Measurements from ENCODE around the gene HOXC12.

Gene HOXC12

DNA sequence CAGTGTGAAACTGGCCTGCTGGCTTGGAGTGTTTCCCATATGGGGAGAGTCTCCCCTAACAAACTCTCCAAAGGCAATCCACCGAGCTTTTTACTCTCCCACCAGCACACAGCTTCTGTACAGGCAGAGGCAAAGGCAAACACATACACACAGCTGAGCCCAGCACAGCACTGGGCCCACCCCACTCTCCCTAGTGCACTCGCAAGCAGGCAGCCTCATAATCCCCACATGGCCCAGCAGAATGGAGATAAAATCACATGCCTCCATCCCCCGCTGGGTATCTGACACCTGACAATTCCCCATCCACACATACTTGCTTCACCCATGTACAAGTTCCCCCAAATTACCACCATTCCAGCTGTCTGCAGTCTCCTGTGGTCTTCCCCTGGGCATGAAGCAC lies 3.4 kb downstream of the HOXC12 start (continued):
- TF ChIP-seq ZNF701 (tag by site-specific recombination; IDR thresholded peaks at IDR 0.05) (no peak), ZNF146 (tag by site-specific recombination; IDR thresholded peaks at IDR 0.05) (no peak), ZNF23 (tag by site-specific recombination; IDR thresholded peaks at IDR 0.05; ENCODE audit: borderline replicate concordance) (no peak), ZNF664 (tag by site-specific recombination; IDR thresholded peaks at IDR 0.05) (no peak), ZNF658 (tag by site-specific recombination; IDR thresholded peaks at IDR 0.05) (no peak), ZIC2 (tag by site-specific recombination; IDR thresholded peaks at IDR 0.05) (peak; percentile 37; the same call in 1 of the 2 replicates), SP2 (tag by site-specific recombination; IDR thresholded peaks at IDR 0.05) (no peak), ZNF549 (tag by site-specific recombination; IDR thresholded peaks at IDR 0.05) (no peak), ZNF335 (tag by site-specific recombination; conservative IDR thresholded peaks at IDR 0.05) (peak; percentile 48), ZNF121 (tag by site-specific recombination; IDR thresholded peaks at IDR 0.05) (no peak), ZNF394 (tag by site-specific recombination; IDR thresholded peaks at IDR 0.05; ENCODE audit: borderline replicate concordance) (no peak), ZNF426 (tag by site-specific recombination; IDR thresholded peaks at IDR 0.05) (no peak), ZSCAN16 (tag by site-specific recombination; IDR thresholded peaks at IDR 0.05) (no peak), ZSCAN30 (tag by site-specific recombination; IDR thresholded peaks at IDR 0.05) (no peak), ZNF10 (tag by site-specific recombination; IDR thresholded peaks at IDR 0.05) (no peak)
- TF ChIP-seq, protein P1, sequence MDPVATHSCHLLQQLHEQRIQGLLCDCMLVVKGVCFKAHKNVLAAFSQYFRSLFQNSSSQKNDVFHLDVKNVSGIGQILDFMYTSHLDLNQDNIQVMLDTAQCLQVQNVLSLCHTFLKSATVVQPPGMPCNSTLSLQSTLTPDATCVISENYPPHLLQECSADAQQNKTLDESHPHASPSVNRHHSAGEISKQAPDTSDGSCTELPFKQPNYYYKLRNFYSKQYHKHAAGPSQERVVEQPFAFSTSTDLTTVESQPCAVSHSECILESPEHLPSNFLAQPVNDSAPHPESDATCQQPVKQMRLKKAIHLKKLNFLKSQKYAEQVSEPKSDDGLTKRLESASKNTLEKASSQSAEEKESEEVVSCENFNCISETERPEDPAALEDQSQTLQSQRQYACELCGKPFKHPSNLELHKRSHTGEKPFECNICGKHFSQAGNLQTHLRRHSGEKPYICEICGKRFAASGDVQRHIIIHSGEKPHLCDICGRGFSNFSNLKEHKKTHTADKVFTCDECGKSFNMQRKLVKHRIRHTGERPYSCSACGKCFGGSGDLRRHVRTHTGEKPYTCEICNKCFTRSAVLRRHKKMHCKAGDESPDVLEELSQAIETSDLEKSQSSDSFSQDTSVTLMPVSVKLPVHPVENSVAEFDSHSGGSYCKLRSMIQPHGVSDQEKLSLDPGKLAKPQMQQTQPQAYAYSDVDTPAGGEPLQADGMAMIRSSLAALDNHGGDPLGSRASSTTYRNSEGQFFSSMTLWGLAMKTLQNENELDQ (tag by site-specific recombination; IDR thresholded peaks at IDR 0.05; ENCODE audit: low read depth), result no peak

GRCh38 chr12:53959314-53959713 lies 4.6 kb downstream of the HOXC12 start:
- no peak overlapping the region for H3K4me3 ChIP-seq (ENCODE audit: low read depth, low read length)
- POLR2A ChIA-PET, result no interaction called here
- no peak overlapping the region for H3K27ac ChIP-seq (ENCODE audit: extremely low read depth, low read depth, low read length)
- H3K36me3 ChIP-seq (ENCODE audit: control insufficient read depth in 2 of 2, insufficient read depth in 1 of 2, low read length in 2 of 2), result peaks cover 0 to 8% of the 10 kb centered on the region in 2 experiments; a peak in 1 of 3 replicates
- peaks cover 17% of the 10 kb centered on the region for H3K4me1 ChIP-seq (ENCODE audit: control insufficient read depth, insufficient read depth, low read length)
- no peaks in the 10 kb centered on the region for H3K9me3 ChIP-seq (ENCODE audit: control insufficient read depth, insufficient read depth, low read depth, low read length)
- TF ChIP-seq PRDM10 (tag by site-specific recombination; IDR thresholded peaks at IDR 0.05), result peak; percentile 96
- TF ChIP-seq, protein P2, sequence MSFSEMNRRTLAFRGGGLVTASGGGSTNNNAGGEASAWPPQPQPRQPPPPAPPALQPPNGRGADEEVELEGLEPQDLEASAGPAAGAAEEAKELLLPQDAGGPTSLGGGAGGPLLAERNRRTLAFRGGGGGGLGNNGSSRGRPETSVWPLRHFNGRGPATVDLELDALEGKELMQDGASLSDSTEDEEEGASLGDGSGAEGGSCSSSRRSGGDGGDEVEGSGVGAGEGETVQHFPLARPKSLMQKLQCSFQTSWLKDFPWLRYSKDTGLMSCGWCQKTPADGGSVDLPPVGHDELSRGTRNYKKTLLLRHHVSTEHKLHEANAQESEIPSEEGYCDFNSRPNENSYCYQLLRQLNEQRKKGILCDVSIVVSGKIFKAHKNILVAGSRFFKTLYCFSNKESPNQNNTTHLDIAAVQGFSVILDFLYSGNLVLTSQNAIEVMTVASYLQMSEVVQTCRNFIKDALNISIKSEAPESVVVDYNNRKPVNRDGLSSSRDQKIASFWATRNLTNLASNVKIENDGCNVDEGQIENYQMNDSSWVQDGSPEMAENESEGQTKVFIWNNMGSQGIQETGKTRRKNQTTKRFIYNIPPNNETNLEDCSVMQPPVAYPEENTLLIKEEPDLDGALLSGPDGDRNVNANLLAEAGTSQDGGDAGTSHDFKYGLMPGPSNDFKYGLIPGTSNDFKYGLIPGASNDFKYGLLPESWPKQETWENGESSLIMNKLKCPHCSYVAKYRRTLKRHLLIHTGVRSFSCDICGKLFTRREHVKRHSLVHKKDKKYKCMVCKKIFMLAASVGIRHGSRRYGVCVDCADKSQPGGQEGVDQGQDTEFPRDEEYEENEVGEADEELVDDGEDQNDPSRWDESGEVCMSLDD (tag by site-specific recombination; IDR thresholded peaks at IDR 0.05), result no peak
- CTCF ChIA-PET, result interaction anchor here (0.8 to 1.1 kb wide), 2 partner anchors 168 to 202 kb away, joined by 4 to 8 read pairs; no protein-coding TSS in a partner anchor

All from HEK293 (cell line).